Breast epithelium (tissue), 4 donors: Measurements from ENCODE around the gene SDK2. TPM values are rescaled to one million over a fixed set of nuclear protein-coding genes. Genes with fewer than 3 reads are reported as not detected.

ENCODE experiments used
- DNase-seq, 2 donors: peaks; one replicate each; pipeline ENCODE4 v3.0.0-alpha.2; 2019; ENCODE audit warnings: low spot score in 2 of 2
- H3K27ac ChIP-seq, 2 donors: fragments of 200-600 bp; sonication (generic) in 1 of 2; one replicate each; pipeline ENCODE4 v1.5.1; 2016 to 2019; ENCODE audit warnings: mild to moderate bottlenecking in 1 of 2
- H3K27me3 ChIP-seq, 2 donors: fragments of 200-600 bp; sonication (generic) in 1 of 2; one replicate each; pipeline versions ENCODE4 v1.5.1 to v1.6.0; 2017 to 2019; ENCODE audit warnings: control low read depth in 1 of 2, mild to moderate bottlenecking in 1 of 2
- H3K36me3 ChIP-seq: fragments of 200-600 bp; one replicate; pipeline ENCODE4 v1.5.1; 2019
- H3K4me1 ChIP-seq, 2 donors: fragments of 200-600 bp; sonication (generic); one replicate each; pipeline ENCODE4 v1.5.1; 2016 to 2019; ENCODE audit warnings: control low read depth in 1 of 2
- H3K4me3 ChIP-seq, 3 donors: fragments of 200-600 bp; sonication (generic); 1 replicate in 2 of 3; 2 replicates in 1 of 3; pipeline ENCODE4 v1.5.1; 2016 to 2019; ENCODE audit warnings: mild to moderate bottlenecking in 3 of 3, moderate library complexity in 2 of 3
- H3K9me3 ChIP-seq, 2 donors: fragments of 200-600 bp; sonication (generic) in 1 of 2; one replicate each; pipeline ENCODE4 v1.5.1; 2016 to 2019; ENCODE audit warnings: control low read depth in 1 of 2
- POLR2A ChIP-seq: fragments of 450-650 bp; IDR thresholded peaks from one replicate; pipeline ENCODE4 v1.6.1; 2016; ENCODE audit warnings: antibody characterized with exemption, mild to moderate bottlenecking, moderate library complexity
- POLR2AphosphoS5 ChIP-seq, 3 donors: sonication (generic); formaldehyde crosslinking; IDR thresholded peaks; one replicate each; pipeline ENCODE4 v1.6.1; 2017; ENCODE audit warnings: antibody characterized with exemption in 3 of 3
- intact Hi-C: fragments of 100-400 bp; cut with DNase I; formaldehyde crosslinking; loops from one replicate; pipeline ENCODE4 v1.15.1; 2023; ENCODE audit warnings: low total_unique reads
- total RNA-seq, 3 donors: library from RNA; depleted of rRNA; stranded (reverse); fragments of >200 nt; gene quantifications; one replicate each; pipeline ENCODE4 v1.1.0, GENCODE V29; 2016
- TF ChIP-seq, protein P1 (sequence below), 3 donors: fragments of 450-650 bp; IDR thresholded peaks; one replicate each; pipeline ENCODE4 v1.5.1; 2016 to 2017; ENCODE audit warnings: antibody characterized with exemption in 3 of 3, mild to moderate bottlenecking in 3 of 3, moderate library complexity in 3 of 3

The SDK2 gene
- total RNA-seq, 3 donors from 2014 or later, result 0.16 to 2.9 (median 2.6) TPM

DNA sequence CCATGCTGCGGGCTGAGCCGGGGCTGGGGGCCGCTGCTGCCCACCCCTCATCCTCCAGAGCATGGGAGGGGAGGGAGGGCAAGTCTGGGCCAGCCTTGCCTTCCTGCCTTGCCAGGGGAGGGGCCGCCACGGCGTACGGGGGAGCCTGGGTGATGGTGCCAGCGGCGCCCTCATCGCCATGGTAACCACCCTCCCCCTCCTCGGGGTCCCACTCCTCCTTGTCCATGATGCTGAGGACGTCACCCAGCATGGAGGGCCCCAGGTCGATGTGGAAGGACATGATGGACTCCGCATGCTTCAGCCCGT lies 358.7 kb downstream of the SDK2 start:
- no peaks in the 10 kb centered on the region for H3K9me3 ChIP-seq
- H3K4me1 ChIP-seq, result peaks cover 19 to 39% of the 10 kb centered on the region in 2 donors
- intact Hi-C loops, result no loop called here
- TF ChIP-seq, protein P1, sequence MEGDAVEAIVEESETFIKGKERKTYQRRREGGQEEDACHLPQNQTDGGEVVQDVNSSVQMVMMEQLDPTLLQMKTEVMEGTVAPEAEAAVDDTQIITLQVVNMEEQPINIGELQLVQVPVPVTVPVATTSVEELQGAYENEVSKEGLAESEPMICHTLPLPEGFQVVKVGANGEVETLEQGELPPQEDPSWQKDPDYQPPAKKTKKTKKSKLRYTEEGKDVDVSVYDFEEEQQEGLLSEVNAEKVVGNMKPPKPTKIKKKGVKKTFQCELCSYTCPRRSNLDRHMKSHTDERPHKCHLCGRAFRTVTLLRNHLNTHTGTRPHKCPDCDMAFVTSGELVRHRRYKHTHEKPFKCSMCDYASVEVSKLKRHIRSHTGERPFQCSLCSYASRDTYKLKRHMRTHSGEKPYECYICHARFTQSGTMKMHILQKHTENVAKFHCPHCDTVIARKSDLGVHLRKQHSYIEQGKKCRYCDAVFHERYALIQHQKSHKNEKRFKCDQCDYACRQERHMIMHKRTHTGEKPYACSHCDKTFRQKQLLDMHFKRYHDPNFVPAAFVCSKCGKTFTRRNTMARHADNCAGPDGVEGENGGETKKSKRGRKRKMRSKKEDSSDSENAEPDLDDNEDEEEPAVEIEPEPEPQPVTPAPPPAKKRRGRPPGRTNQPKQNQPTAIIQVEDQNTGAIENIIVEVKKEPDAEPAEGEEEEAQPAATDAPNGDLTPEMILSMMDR (IDR thresholded peaks at IDR 0.05), result no peak
- TF ChIP-seq POLR2AphosphoS5 (IDR thresholded peaks at IDR 0.05) (no peak), POLR2A (no peak)
- DNase-seq, result no peak
- H3K4me3 ChIP-seq, result peak overlapping the region in 1 of 3 donors; percentile 8
- H3K27ac ChIP-seq, result peak overlapping the region; percentile 86 to 95
- H3K27me3 ChIP-seq, result no peaks in the 10 kb centered on the region
- H3K36me3 ChIP-seq, result no peaks in the 10 kb centered on the region

DNA sequence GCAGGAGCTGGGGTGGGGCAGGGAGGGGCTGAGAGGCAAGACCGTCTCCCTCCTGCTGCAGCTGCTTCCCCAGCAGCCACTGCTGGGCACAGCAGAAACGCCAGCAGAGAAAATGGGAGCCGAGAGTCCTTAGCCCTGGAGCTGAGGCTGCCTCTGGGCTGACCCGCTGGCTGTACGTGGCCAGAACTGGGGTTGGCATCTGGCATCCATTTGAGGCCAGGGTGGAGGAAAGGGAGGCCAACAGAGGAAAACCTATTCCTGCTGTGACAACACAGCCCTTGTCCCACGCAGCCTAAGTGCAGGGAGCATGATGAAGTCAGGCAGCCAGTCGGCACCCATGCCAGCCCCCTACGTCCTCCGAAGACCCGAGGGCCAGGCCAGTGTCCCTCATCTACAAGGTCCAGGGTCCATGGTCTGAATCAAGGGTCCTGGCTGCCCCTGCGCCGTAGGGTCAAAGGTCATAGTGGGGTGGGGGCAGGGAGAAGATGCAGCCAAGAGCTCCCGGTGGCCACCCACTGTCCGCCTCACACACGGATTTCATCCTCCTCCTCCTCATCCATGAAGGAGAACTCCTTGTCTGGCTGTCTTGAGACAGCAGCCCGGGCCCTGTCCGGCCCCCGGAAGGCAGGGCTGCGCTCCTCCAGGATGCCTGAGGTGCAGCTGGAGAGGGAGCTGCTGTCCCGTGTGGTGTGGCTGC lies 359.2 kb downstream of the SDK2 start:
- DNase-seq, result no peak
- Histone ChIP-seq H3K4me1 (peaks cover 14 to 34% of the 10 kb centered on the region in 2 donors), H3K9me3 (no peaks in the 10 kb centered on the region), H3K27me3 (no peaks in the 10 kb centered on the region), H3K4me3 (peak overlapping the region in 1 of 3 donors; percentile 8), H3K27ac (peak overlapping the region; percentile 86 to 95), H3K36me3 (no peaks in the 10 kb centered on the region)
- TF ChIP-seq POLR2AphosphoS5 (IDR thresholded peaks at IDR 0.05) (no peak), POLR2A (no peak)
- TF ChIP-seq, protein P1 (IDR thresholded peaks at IDR 0.05), result no peak
- intact Hi-C loops, result no loop called here
